Coronary artery (tissue), 2 donors: ENCODE data around the gene NSD1.
"Not testable (repeated sequence)": the region's sequence is repeated elsewhere in the genome, so short reads cannot be mapped to it uniquely, and the experiment has no call there.

ENCODE experiments used
- DNase-seq: peaks from one replicate; pipeline ENCODE4 v3.0.0-alpha.2; 2017; ENCODE audit warnings: low spot score
- H3K27ac ChIP-seq, 2 donors: fragments of 200-600 bp; sonication (generic); one replicate each; pipeline ENCODE4 v1.5.1; 2016 to 2019
- H3K4me3 ChIP-seq: fragments of 200-600 bp; sonication (generic); 2 replicates; pipeline ENCODE4 v1.5.1; 2016; ENCODE audit warnings: mild to moderate bottlenecking, moderate library complexity
- TF ChIP-seq, protein P1 (sequence below): fragments of 200-600 bp; sonication (generic); IDR thresholded peaks from one replicate; pipeline ENCODE4 v1.5.1; 2019; ENCODE audit warnings: antibody characterized with exemption

The NSD1 gene

DNA sequence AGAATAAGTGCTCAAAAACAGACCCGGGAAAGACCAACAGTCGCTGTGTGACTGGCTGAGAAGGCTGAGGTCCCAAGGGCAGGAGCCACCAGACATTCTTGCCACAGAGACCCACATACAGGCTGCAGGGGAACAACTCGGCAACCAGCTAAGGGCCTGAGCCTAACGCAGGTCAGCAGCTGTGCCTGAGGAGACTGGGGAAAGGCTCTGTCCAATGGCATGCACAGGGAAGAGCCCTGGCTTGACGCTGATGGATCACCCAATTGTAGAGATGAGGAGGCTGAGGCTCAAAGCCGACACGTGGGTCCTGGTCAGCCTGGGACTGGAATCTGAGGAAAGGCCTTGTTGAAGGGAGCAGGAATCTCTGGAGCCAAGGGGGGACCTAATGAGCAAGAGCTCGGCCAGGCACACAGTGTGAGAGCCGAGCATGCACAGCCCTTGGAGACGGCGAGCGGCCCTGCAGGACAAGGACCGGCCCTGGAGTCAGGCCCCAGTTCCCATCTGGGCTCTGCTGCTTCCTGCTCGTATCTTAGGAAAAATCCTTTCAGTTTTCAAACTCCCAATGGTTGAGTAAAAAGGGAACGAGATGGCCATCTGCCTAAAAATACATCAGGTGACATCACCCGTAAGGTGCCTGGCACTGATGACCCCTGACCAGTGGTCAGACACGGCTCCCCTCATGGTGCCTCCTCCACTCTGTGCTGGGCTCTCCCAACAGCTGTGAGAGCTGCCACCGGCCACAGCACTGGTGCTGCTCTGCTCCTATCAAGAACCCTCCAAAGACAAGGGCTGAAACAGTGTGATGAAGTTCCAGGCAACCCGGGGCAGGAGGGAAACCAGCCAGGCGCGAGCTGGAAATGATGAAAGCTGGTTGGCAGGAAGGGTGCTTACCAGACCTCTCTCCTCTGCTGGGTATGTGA is 201.5 kb downstream of the NSD1 start:
- DNase-seq = no peak
- TF ChIP-seq, protein P1, sequence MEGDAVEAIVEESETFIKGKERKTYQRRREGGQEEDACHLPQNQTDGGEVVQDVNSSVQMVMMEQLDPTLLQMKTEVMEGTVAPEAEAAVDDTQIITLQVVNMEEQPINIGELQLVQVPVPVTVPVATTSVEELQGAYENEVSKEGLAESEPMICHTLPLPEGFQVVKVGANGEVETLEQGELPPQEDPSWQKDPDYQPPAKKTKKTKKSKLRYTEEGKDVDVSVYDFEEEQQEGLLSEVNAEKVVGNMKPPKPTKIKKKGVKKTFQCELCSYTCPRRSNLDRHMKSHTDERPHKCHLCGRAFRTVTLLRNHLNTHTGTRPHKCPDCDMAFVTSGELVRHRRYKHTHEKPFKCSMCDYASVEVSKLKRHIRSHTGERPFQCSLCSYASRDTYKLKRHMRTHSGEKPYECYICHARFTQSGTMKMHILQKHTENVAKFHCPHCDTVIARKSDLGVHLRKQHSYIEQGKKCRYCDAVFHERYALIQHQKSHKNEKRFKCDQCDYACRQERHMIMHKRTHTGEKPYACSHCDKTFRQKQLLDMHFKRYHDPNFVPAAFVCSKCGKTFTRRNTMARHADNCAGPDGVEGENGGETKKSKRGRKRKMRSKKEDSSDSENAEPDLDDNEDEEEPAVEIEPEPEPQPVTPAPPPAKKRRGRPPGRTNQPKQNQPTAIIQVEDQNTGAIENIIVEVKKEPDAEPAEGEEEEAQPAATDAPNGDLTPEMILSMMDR = no peak
- H3K4me3 ChIP-seq = no peak overlapping the region
- no peak overlapping the region for H3K27ac ChIP-seq

DNA sequence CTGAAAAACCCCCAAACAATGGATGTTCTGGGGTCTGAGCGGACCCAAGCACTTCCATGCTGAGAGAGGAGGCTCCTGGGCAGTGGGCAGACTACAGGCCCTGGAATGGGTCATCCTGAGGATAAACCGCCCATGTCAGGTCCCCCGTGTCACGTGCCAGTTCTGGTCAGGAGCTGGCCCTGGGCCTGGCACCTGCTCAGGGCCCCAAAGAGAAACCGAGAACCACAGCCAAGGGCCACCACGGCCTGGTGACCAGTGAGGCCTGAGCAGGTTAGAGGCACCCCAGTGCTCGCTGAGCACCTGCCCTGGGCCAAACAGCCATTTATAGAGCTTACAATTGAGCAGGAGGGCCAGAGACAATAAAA is 202.1 kb downstream of the NSD1 start:
- TF ChIP-seq, protein P1 = no peak
- Histone ChIP-seq H3K4me3 (no peak overlapping the region), H3K27ac (no peak overlapping the region)
- DNase-seq = no peak

DNA sequence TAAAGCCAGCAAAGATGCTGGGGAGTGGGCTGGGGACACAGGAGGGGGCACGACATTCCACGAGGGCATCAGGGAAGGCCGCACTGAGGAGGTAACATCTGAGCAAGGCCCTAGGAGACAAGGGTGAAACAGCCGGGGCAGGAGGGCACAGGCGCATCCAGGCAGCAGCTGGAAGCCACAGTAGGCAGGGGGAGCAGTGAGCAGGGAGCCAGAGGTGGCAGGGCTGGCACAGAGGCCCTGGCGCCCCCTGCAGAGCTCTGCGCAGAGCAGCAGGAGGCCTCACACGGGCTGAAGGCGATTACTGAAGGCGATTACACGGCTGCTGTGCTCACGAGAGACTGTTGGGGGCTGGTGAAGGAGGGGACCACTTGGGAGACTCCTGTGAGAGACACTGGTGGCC is 202.5 kb downstream of the NSD1 start:
- TF ChIP-seq, protein P1 = no peak
- Histone ChIP-seq H3K4me3 (no peak overlapping the region), H3K27ac (no peak overlapping the region)
- no peak for DNase-seq

DNA sequence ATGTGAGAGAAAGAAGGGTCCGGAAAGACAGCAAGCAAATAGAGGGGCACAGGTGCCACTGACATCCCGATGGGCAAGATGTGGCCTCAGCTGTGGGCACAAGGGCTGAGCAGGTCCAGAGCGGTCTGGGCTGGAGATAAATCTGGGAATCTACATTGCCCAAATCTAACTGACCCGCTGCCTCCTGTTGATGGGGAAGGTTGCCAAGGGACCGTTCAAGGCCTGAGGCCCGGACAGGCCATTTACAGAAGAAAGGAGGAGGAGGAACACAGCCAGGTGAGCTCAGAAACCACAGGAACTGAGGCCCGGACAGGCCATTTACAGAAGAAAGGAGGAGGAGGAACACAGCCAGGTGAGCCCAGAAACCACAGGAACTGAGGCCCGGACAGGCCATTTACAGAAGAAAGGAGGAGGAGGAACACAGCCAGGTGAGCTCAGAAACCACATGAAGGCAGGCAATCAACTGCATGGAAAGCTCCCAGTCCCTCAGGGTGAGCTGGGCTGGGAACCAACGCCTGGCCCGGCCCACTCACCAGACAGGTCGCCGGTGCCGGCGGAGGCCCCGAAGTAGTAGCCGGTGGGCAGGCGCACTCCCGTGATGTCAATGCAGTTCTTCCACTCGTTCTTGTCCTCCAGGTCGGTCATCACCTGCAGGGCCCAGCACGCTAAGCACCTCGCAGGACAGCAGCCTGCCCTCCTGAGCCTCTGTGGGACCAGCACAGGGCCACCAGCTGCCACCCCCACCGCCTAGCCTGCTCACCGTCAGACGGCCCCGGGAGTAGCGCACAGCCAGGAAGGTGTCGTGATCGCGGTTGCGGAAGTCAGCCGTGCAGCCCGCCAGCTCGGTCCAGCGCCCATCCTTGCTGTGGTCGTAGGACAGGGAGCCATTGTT is 203.3 kb downstream of the NSD1 start:
- TF ChIP-seq, protein P1 = no peak
- no peak for DNase-seq
- Histone ChIP-seq H3K27ac (no peak overlapping the region), H3K4me3 (no peak overlapping the region)

DNA sequence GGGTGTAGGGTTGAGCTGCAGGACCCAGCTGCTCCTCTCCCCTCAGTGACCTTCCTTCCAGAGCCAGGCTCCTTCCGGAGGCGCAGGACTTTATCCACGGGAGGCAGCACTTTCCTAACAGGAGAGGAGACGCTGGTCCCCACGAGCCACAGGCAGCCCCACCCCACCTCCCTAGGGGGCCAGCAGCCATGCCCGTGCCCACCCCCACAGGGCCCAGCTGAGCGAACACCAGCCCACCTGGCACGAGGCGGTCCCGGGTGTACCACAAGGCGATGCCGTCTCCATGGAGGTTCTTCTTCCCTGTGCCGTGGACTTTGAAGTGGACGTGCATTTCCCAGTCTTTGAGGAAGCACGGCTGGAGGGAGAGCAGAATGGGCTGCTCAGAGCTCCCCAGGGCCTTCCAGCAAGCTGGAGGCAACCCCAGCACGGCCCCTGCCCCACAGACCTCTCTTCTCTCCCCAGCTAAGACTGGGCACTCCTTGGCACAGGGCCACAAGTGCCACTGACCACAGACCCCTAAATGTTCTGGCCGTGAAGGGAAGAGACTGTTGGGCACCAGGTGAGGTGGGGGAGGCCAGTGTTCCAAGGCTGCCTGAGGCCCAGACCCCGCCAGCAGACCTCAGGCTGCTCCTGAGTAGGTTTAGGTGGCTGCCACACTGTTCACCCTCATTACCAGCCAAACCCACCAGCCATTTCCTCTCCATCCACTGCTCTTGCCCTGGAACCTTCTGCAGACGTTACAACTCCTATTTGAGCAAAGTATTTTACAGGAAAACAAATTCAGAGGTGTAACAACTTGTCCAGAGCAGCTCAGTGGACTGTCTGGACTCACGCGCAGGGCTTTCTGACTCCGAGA is 204.9 kb downstream of the NSD1 start:
- Histone ChIP-seq H3K27ac (no peak overlapping the region), H3K4me3 (no peak overlapping the region)
- TF ChIP-seq, protein P1 = no peak
- no peak for DNase-seq

DNA sequence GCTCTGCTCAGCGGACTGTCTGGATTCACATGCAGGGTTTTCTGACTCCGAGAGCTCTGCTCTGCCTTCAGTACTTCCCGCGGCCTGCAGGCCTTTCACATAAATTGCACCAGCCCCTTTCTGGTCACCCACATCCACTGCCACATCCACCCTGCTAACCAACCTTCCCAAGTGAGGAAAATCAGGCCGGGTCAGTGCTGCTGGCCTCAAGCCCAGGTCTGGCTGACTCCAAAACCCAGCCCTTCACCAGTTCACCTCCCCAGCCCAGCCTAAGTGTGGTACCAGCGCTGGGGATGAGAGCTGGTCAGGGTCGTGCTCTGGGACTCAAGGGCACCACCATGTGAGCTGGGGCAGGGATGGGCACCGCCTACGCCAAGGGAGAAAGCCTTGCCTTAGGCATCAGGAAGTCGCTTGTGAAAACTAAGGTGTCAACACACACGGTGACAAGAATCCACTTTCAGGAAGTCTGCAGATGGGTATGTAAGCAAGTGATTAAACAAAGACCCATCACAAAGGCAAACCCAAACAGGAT is 205.6 kb downstream of the NSD1 start:
- TF ChIP-seq, protein P1 = no peak
- Histone ChIP-seq H3K4me3 (no peak overlapping the region), H3K27ac (no peak overlapping the region)
- peak; percentile 58 for DNase-seq

DNA sequence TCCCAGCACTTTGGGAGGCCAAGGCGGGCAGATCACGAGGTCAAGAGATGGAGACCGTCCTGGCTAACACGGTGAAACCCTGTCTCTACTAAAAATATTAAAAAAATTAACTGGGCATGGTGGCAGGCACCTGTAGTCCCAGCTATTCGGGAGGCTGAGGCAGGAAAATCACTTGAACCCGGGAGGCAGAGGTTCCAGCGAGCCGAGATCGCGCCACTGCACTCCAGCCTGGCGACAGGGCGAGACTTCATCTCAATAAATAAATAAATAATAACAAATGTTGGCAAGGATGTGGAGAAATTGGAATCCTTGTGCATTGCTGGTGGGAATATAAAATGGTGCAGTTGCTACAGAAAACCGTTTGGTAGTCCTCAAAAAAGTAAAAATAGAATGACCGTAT is 209.4 kb downstream of the NSD1 start:
- not testable (repeated sequence) for H3K4me3 ChIP-seq, H3K27ac ChIP-seq, DNase-seq
